Measurements from ENCODE around the gene SLC25A19. TPM values are rescaled to one million over a fixed set of nuclear protein-coding genes. Genes with fewer than 3 reads are reported as not detected.
"Not testable (repeated sequence)": the region's sequence is repeated elsewhere in the genome, so short reads cannot be mapped to it uniquely, and the experiment has no call there.

The SLC25A19 gene
- total RNA-seq, 1 donor from 2014 or later: 13.1 TPM

DNA sequence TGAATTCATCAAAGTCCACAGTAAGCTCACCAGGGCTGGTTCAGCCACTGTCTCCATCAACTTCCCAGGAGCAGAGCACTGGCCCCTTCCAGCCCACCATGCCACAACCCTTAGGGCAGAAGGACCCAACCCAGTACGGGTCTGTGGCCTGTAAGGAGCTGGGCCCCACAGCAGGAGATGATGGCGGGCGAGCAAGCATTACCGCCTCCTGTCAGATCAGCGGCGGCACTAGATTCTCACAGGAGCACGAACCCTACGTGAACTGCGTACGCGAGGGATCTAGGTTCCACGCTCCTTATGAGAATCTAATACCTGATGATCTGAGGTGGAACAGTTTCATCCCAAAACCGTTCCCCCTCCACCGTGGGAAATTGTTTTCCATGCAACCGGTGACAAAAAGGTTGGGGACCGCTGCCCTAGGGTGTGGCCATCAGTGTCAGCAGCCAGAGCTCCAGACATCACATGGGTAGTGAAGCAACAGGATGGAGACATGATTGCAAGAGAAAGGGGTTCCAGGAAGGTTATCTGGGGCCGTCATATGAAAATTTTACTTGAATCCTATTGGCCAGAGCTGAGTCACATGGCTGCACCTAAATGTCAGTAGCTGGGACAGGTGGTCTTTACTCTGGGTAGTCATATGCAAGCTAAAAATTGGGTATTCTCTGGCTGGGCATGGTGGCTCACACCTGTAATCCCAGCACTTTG lies 12.4 kb upstream of the SLC25A19 start:
- DNase-seq (ENCODE audit: low read depth, low spot score): no peak

DNA sequence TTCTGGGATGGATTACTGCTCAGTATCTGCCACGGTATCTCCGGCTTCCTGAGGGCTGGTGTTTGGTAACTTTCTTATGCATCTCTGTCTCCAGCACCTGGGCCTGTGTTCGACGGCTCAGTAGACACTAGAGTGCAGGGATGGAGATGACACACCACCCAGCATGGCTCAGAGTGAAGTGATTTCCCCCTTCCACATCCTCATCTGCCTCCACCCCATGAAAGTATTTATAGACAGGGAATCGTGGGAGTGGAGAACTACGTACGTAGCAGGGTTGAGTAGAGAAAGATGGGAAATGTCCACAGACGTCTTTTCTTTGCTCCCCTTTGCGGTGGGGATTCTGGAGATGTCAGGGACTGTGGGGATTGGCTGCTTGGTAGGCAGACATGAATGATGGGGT lies 11.8 kb upstream of the SLC25A19 start:
- no peak for DNase-seq (ENCODE audit: low read depth, low spot score)

DNA sequence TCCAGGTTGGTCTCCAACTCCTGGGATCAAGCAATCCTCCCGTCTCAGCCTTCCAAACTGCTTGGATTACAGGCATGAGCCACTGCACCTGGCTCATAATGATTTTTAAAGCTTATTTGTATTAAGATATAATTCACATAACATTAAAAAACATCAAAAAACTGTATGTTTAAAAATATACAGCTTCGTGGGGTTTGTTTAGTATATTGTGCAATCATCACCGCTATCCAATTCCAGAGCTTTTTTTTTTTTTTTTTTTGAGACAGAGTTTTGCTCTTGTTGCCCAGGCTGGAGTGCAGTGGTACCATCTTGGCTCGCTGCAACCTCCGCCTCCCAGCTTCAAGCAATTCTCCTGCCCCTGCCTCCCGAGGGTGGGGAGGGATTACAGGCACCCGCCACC lies 11.0 kb upstream of the SLC25A19 start:
- DNase-seq (ENCODE audit: low read depth, low spot score): no peak

DNA sequence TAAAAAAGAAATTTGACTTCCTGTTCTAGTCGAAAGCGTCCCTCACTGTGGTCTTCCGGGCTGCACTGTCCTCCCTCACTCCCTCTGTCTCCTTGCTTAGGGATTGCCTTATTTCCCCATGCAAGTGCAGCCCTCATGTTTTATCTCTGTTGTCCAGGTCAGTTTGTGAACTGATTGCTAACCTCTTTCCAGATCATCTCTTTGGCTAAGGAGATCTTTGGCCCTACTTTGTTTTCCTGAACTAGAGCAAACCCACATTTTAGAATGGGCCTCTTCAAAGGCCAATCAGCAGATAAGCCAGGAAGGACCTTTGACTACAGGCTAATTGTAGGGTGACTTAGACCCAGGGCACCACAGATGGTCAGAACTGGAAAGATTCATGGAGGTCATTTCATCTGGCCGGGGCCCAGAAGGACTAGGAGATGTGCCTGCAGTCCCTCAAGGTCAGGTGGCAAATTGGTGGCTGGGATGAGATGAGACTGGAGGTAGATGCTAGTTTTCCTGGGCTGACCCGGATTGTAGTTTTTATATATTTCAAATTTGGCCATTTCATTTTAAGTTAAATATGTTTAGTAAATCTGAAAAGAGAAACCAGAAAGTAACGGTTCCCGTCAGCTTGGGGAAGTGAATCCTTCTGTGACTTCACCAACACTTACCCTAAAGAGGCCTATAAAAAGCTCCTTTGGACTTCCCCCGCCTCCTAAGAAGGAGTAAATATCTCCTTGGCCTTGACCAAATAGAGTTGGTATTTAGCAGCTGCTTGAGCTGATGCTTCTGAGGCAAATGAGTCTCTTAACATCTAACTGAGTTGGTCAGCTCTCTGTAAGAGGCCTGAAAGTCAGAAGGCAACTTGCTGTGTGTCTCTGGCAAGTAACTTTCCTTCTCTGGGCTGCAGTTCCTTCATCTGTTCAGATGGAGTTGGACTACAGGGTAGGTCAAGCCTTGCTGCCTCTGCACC lies 6.2 kb upstream of the SLC25A19 start:
- DNase-seq (ENCODE audit: low read depth, low spot score): no peak

DNA sequence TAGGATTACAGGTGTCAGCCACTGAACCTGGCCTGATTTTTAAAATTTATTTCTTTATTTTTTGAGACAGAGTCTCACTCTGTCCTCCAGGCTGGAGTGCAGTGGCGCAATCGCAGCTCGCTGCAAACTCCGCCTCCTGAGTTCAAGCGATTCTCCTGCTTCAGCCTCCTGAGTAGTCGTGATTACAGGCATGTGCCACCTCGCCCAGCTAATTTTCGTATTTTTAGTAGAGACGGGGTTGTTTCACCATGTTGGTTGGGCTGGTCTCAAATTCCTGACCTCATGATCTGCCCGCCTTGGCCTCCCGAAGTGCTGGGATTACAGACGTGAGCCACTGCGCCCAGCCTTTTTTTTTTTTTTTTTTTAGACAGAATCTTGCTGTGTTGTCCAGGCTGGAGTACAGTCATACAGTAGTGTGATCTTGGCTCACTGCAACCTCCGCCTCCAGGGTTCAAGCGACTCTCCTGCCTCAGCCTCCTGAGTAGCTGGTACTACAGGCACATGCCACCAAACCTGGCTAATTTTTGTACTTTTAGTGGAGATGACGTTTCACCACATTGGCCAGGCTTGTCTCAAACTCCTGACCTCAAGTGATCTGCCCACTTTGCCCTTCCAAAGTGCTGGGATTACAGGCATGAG lies 3.7 kb upstream of the SLC25A19 start:
- DNase-seq (ENCODE audit: low read depth, low spot score): not testable (repeated sequence)

DNA sequence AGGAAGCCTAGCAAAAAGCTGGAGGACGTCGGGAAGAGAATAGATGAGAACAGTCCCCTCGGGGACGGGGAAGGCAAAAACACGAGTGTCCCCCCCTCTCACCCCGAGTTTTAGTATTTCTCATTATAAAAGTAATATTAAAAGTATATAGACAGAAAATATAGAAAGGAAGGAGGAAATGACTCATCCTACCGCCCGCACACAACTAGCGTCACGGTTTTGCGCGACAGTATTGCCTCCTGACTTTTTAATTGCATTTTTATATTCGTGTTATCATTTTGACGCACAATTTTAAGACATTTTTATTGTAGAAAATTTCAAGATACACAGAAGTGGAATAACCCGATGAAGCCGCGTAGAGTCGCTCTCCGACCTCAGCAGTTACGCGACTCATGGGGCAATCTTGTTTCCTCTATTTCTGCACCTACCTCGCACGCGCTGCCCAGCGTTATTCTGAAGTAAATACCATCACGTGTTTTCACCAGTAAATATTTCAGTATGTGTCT lies 652 bp upstream of the SLC25A19 start:
- DNase-seq (ENCODE audit: low read depth, low spot score): no peak

DNA sequence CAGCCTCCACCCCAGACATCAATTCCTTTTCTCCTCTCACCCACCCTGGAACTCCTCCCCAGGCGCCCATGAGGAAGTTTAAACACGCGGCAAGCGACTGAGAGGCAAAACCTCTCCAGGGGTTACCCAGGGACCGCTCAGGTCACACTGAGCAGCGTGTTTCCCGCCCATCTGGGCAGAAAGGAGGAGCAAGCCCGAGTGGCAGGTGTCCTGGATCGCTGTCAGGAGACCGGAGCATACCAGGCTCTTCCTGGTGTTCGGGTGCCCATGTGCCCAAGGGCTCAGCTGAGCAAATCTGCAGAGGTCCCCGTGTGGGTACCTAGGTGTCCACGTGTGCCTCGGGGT lies 491 bp downstream of the SLC25A19 start:
- DNase-seq (ENCODE audit: low read depth, low spot score): no peak

DNA sequence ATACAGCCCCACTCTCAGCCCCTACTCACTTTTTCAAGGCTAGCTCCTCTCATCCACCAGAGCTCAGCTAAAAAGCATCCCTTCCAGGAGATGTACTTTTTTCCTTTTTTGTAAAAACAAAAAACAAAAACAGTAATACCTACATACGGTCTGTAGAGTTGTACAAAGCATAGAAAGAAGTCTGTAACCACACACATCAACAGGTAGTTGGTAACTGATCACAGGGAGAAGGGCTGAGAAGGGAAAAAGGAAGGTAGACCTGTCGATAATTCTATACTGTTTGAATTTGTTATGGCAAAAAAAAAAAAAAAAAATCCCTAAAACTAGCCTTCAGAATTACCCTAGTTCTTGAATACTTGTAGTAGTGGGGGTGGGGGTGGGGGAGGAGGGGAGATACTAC lies 874 bp downstream of the SLC25A19 start:
- no peak for DNase-seq (ENCODE audit: low read depth, low spot score)

DNA sequence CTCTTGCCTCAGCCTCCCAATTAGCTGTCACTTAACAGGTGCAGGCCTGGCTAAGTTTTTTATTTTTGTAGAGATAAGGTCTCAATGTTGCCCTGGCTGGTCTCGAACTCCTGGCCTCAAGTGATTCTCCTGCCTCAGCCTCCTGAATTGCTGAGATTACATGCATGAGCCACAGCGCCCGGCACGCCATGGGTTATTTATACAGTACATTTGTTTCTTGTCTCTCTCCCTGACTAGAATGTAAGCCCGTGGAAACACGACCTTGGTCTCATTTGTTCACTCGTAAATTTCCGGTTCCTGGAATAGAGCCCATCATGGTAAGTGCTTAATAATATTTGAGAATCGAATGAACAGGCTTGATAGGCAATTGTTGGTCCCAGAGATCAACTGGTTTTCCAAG lies 2.0 kb downstream of the SLC25A19 start:
- DNase-seq (ENCODE audit: low read depth, low spot score): no peak

DNA sequence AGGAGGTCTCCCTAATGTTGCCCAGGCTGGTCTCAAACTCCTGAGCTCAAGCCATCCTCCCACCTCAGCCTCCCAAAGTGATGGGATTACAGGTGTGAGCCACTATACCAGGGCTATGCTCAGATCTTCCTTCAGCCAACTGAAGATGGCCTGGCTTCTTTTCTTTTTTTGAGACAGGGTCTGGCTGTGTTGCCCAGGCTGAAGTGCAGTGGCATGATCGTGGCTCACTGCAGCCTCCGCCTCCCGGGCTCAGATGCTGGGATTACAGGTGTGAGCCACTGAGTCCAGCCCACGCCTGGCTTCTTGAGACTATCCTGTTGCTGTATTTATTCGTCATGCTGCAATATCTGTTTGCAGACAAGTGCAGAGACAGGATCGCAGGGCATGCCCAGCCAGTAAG lies 4.1 kb downstream of the SLC25A19 start:
- DNase-seq (ENCODE audit: low read depth, low spot score): no peak

DNA sequence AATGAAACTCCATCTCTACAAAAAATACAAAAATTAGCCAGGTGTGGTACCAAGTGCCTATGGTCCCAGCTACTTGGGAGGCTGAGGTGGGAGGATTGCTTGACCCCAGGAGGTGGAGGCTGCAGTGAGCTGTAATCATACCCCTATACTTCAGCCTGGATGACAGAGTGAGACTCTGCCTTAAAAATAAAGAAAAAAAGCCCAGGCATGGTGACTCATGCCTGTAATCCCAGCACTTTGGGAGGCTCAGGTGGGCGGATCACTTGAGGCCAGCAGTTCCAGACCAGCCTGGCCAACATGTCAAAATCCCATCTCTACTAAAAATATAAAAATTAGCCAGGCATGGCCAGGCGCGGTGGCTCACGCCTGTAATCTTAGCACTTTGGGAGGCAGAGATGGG lies 9.0 kb downstream of the SLC25A19 start:
- not testable (repeated sequence) for DNase-seq (ENCODE audit: low read depth, low spot score)

DNA sequence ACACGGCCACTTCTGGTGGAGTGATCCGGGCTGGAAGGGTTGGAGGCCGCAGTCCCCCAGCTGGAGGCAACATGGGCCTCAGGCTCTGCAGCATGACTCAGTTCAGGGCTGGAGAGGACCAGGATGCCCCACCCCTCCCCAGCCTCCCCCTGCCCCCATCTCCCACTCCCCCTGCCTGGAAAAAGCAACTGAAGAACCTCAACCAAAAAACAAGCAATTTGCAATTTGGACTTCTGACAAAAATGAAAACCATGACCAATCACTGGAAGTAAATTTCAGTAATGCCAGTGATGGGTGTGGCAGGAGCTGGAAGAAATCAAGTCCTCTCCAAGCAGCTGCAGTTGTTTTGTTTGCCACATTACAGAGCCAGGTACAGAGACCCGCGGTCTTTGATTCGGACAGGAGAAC lies 11.6 kb downstream of the SLC25A19 start:
- no peak for DNase-seq (ENCODE audit: low read depth, low spot score)

DNA sequence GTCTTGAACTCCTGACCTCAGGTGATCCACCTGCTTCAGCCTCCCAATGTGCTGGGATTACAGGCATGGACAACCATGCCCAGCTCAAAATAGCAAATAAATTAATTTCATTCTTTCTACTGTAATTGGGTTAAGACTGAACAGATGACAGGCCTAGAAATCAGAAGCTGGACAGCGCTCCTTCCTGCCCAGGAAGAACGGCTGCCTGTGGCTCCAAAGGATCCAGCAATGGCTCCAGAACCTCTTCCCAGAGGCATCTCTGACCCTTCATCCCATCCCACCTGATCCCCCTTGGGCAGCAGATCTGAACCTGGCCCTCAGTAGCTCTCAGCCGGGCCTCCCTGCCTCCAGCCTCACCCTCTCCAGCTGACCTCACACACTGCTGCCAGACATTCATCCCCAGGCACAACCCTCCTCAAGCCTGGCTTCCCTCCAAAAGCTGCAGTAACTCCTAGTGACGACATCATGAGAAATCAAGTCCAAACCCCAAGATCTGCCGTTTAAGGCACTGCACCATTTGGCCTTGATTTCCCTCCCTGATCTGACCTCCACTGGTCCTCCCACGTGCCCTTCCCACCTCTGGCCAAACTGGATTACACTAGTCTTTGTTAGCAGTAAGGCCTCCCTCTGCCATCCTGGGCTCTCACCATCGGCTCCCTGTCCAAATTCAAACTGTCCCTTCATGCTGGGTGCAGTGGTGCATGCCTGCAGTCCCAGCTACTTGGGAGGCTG lies 15.1 kb downstream of the SLC25A19 start:
- no peak for DNase-seq (ENCODE audit: low read depth, low spot score)

DNA sequence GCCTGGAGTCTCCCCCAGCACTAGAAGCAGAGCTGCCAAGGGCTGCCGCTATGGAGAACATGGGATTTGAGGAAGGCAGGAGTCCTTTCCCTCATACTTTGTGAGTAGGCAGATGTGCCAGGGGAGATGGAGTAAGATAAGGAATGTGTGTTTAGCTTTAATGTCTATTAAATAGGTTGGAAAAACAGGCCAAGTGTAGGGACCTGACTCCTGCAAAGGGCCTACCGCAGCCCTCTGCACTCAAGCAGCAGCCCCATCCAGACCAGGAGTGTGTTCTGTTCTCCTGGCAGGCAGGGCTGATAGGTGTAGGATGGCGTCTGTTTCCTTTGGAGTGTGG lies 16.4 kb downstream of the SLC25A19 start:
- DNase-seq (ENCODE audit: low read depth, low spot score): no peak

DNA sequence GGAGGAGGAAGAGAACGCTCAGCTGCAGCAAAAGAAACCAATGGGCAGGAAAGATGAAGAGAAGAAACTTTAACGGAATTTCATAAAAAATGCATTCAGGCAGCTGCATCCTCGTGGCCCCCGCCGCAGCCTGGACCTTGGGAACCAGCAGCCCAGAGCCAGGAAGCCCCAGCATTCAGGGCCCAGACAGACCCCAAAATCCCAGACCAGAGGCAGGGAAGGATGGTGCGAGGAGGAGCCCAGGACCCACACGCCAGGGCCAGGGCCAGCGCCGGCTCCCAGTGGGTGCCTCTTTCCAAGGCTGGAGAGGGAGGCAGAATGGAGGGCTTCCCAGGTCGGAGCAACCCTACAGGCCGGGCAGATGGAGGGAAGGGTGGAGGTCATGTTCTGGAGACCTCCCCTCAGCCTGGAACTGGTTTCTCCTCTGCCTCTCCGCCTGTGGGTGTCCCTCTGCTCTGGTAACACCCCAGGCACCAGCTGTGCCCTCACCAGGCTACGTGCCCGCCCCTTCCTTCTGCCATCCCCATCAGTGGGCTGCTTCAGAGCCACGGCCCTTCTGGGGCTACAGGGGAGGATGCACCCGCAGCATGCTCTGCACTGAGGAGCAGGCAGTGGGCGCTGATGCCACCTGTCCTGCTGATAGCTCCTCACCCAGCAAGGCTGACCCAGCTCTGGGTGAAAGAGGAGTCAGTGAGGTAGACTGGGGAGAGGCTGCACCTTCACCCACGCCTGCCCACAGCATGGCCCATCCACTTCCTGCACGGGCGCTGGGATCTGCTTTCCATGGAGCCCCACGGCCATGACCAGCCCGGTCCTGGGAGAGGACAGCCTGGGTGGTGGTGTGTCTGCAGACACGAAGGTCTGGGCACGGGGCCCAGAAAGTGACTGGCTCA lies 17.0 kb downstream of the SLC25A19 start:
- DNase-seq (ENCODE audit: low read depth, low spot score): no peak

DNA sequence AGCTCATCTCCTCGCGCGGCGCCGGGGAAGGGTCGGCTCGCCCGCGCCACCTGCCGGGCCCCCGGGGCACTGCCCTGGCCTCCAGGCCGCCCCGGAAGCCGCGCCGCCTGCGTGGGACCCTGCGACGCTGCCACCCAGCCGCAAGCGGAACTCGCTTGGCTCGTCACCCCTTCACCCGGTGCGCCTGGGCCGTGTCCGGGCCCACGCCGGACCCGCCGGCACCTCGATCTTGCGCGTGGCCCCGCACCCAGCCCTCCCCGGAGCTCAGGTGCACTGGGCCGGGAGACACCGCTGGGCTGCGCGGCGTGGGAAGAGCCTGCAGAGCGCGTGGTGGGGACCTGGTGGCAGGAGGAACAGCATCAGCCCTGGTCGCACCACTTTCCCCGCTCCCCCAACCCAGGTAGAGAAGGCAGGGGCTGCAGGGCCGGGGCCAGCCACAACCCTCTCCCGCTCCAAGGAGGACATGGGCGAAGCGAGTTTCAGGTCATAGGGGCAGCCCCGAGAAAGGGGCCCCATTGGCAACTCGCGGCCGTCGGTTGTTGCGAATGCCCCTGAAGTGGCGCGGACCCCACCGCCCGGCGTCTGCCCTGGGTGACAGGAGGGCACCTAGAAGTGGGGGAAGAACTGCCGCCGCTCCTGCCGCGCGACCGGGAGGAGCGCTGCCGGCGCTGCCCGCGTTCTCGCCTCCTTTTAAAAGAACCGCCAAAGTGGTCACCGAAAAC lies 17.8 kb downstream of the SLC25A19 start:
- no peak for DNase-seq (ENCODE audit: low read depth, low spot score)

DNA sequence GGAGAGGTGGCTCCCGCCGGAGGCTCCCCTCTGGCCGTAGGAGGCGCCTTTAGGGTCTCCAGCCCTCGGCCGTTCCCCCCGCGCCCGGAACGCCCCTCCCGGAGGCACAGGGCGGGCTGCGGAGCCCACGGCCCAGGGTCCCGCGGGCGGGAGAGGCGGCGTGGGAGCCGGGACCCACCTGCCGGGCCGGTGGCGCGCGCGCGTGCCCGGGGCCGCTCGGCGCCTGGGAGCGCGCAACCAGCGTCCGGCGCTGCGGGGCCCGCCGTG lies 18.3 kb downstream of the SLC25A19 start, which contains the start of gene MIF4GD:
TSS of gene MIF4GD (minus strand) at position 266 of the 267 bp plus-strand sequence. CDS start 1,036 bp downstream, outside the sequence.
- no peak for DNase-seq (ENCODE audit: low read depth, low spot score)

DNA sequence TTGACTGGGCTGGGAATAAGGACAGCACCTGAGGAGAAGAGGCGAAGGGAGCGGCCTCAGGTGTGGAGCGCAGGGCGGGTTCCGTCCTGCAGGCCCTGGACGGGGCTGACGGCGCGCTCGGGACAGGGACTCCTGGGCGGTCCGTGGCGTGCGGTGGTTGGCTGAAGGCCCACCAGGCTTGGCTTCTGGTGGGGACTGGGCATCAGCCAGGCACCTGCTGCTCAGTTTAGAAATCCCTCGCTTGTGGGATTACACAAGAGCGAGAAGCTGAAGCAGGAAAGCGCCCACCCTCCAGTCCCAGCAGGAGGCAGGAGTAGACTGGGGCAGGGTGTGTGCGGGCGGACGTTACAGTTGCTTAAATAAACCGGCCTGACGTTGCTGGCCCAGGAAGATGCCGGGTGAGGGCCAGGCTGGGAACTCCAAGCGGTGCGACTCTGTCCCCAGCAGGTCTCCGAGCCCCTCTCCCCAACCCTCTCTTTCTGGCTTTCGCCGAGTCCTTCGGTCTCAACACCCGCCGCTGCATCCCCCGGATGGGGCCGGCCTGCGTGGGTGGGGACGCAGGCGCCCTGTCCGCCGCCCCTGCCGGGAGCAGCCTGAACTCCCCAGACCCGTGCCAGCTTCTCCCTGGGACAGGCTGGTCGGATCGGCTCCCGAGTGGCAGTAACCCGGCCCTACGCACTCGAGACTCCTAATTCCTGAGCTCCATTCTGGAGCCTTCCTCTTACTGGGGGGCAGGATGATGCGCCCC lies 18.8 kb downstream of the SLC25A19 start:
- DNase-seq (ENCODE audit: low read depth, low spot score): no peak

DNA sequence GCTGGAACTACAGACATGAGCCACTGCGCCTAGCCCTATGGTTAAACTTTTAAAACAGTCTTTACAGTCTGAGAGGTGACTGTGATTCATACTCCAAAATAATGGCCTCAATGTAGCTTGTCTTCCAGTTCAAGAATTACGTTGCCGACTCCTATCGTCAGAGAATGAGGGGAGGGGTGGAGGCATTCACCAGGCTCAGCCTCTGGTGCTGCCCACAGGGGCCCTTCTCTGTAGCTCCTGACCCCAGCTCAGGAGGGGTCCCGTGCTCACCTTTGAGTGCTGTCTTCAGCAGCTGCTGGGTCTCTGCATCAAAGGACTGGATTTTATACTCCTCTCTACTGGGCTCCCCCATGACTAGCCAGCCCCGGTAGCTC lies 19.4 kb downstream of the SLC25A19 start:
- no peak for DNase-seq (ENCODE audit: low read depth, low spot score)
